HCT116 (cell line): ENCODE results near the gene PTCH2.

Experiments
- CBX3 ChIP-seq: IDR thresholded peaks from 2 replicates; pipeline ENCODE4 v1.6.1; 2012; ENCODE audit warnings: low read depth
- CEBPB ChIP-seq: IDR thresholded peaks from 2 replicates; pipeline ENCODE4 v1.6.1; 2012; ENCODE audit warnings: low read depth
- ELF1 ChIP-seq: IDR thresholded peaks from 2 replicates; pipeline ENCODE4 v1.6.1; 2012; ENCODE audit warnings: low read depth, borderline replicate concordance
- EZH2 ChIP-seq: fragments of 200-600 bp; sonication (generic); IDR thresholded peaks from 2 replicates; pipeline ENCODE4 v1.6.1; 2017; ENCODE audit warnings: antibody characterized with exemption, mixed run types
- EZH2phosphoT487 ChIP-seq: fragments of 200-600 bp; IDR thresholded peaks from 2 replicates; pipeline ENCODE4 v1.6.1; 2018; ENCODE audit warnings: antibody characterized with exemption, borderline replicate concordance
- FOSL1 ChIP-seq: IDR thresholded peaks from 2 replicates; pipeline ENCODE4 v1.6.1; 2012; ENCODE audit warnings: low read depth
- POLR2A ChIP-seq: IDR thresholded peaks from 2 replicates; pipeline ENCODE4 v1.7.0; 2011; ENCODE audit warnings: borderline replicate concordance; ENCODE audit not compliant: insufficient read depth, insufficient read length; ENCODE audit errors: extremely low read depth
- POLR2AphosphoS5 ChIP-seq: IDR thresholded peaks from 2 replicates; pipeline ENCODE4 v1.6.1; 2011; ENCODE audit warnings: mild to moderate bottlenecking, low read depth, low read length, moderate library complexity
- SIN3A ChIP-seq: IDR thresholded peaks from 2 replicates; pipeline ENCODE4 v1.6.1; 2012; ENCODE audit warnings: low read depth
- SRF ChIP-seq: IDR thresholded peaks from 2 replicates; pipeline ENCODE4 v1.6.1; 2012; ENCODE audit warnings: low read depth
- YY1 ChIP-seq: IDR thresholded peaks from 2 replicates; pipeline ENCODE4 v1.6.1; 2011; ENCODE audit warnings: low read length, low read depth, moderate library complexity, mild to moderate bottlenecking; ENCODE audit not compliant: insufficient replicate concordance; ENCODE audit errors: extremely low read depth
- TF ChIP-seq, protein P1 (sequence below), 3 experiments: fragments of 200-600 bp in 1 of 3; sonication (generic) in 1 of 3; IDR thresholded peaks in 2 of 3; conservative IDR thresholded peaks in 1 of 3; 2 replicates each; pipeline ENCODE4 v1.5.1; 2012 to 2017; ENCODE audit warnings: low read depth in 2 of 3, low read length in 2 of 3, antibody characterized with exemption in 1 of 3, borderline replicate concordance in 1 of 3, control low read depth in 1 of 3, mild to moderate bottlenecking in 1 of 3, mixed read lengths in 1 of 3, mixed run types in 1 of 3, moderate library complexity in 1 of 3; ENCODE audit not compliant: insufficient read depth in 1 of 3
- TF ChIP-seq, protein P2 (sequence below): IDR thresholded peaks from 2 replicates; pipeline ENCODE4 v1.6.1; 2012
- TF ChIP-seq, protein P3 (sequence below): IDR thresholded peaks from 2 replicates; pipeline ENCODE4 v1.6.1; 2012; ENCODE audit warnings: low read depth

DNA sequence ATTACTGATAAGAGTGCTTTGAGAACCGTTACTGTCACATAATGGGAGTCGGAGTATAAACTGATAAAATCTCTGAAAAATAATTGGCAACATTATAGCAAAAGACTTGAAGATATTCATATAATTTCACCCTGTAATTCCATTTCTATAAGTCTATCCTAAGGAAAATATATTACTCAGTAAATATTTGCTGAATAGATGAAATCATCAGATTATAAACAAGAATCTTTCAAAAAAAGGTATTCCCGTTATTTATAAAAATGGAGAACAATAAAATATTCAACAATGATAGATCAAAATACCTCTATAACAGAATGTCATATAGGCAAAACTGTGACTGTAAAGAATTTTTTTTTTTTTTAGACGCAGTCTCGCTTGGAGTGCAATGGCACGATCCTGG is 42.4 kb upstream of the PTCH2 start:
- TF ChIP-seq, protein P1, sequence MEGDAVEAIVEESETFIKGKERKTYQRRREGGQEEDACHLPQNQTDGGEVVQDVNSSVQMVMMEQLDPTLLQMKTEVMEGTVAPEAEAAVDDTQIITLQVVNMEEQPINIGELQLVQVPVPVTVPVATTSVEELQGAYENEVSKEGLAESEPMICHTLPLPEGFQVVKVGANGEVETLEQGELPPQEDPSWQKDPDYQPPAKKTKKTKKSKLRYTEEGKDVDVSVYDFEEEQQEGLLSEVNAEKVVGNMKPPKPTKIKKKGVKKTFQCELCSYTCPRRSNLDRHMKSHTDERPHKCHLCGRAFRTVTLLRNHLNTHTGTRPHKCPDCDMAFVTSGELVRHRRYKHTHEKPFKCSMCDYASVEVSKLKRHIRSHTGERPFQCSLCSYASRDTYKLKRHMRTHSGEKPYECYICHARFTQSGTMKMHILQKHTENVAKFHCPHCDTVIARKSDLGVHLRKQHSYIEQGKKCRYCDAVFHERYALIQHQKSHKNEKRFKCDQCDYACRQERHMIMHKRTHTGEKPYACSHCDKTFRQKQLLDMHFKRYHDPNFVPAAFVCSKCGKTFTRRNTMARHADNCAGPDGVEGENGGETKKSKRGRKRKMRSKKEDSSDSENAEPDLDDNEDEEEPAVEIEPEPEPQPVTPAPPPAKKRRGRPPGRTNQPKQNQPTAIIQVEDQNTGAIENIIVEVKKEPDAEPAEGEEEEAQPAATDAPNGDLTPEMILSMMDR (IDR thresholded peaks at IDR 0.05 in 2 of 3, conservative IDR thresholded peaks at IDR 0.05 in 1 of 3; ENCODE audit: borderline replicate concordance in 1 of 3, insufficient read depth in 1 of 3, low read depth in 2 of 3, low read length in 2 of 3), result no peak
- TF ChIP-seq CEBPB, result no peak
- TF ChIP-seq POLR2A, result no peak
- no peak for TF ChIP-seq SRF
- TF ChIP-seq SIN3A, result no peak
- TF ChIP-seq EZH2, result no peak
- no peak for TF ChIP-seq YY1
- TF ChIP-seq EZH2phosphoT487, result no peak
- TF ChIP-seq, protein P2, sequence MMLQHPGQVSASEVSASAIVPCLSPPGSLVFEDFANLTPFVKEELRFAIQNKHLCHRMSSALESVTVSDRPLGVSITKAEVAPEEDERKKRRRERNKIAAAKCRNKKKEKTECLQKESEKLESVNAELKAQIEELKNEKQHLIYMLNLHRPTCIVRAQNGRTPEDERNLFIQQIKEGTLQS, result no peak
- TF ChIP-seq POLR2AphosphoS5, result no peak
- TF ChIP-seq CBX3, result no peak
- TF ChIP-seq ELF1, result no peak
- TF ChIP-seq, protein P3, sequence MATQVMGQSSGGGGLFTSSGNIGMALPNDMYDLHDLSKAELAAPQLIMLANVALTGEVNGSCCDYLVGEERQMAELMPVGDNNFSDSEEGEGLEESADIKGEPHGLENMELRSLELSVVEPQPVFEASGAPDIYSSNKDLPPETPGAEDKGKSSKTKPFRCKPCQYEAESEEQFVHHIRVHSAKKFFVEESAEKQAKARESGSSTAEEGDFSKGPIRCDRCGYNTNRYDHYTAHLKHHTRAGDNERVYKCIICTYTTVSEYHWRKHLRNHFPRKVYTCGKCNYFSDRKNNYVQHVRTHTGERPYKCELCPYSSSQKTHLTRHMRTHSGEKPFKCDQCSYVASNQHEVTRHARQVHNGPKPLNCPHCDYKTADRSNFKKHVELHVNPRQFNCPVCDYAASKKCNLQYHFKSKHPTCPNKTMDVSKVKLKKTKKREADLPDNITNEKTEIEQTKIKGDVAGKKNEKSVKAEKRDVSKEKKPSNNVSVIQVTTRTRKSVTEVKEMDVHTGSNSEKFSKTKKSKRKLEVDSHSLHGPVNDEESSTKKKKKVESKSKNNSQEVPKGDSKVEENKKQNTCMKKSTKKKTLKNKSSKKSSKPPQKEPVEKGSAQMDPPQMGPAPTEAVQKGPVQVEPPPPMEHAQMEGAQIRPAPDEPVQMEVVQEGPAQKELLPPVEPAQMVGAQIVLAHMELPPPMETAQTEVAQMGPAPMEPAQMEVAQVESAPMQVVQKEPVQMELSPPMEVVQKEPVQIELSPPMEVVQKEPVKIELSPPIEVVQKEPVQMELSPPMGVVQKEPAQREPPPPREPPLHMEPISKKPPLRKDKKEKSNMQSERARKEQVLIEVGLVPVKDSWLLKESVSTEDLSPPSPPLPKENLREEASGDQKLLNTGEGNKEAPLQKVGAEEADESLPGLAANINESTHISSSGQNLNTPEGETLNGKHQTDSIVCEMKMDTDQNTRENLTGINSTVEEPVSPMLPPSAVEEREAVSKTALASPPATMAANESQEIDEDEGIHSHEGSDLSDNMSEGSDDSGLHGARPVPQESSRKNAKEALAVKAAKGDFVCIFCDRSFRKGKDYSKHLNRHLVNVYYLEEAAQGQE, result no peak
- TF ChIP-seq FOSL1, result no peak
